GM19035 (cell line): ENCODE results near the gene ERGIC3.

Source experiments
- ATAC-seq: cut with Tn5 transposase; IDR thresholded peaks from one replicate; pipeline ENCODE4 v1.9.1; 2021; ENCODE audit not compliant: unreplicated experiment

ERGIC3 gene

GRCh38 chr20:35560541-35560940, 18.7 kb downstream of the ERGIC3 start:
- no peak for ATAC-seq

GRCh38 chr20:35561268-35561667, 19.4 kb downstream of the ERGIC3 start:
- ATAC-seq, result no peak

GRCh38 chr20:35561671-35562070, 19.8 kb downstream of the ERGIC3 start:
- no peak for ATAC-seq

GRCh38 chr20:35562541-35563110, 20.7 kb downstream of the ERGIC3 start:
- ATAC-seq, result no peak

GRCh38 chr20:35563834-35564233, 22.0 kb downstream of the ERGIC3 start:
- ATAC-seq, result no peak

GRCh38 chr20:35564905-35565304, 23.0 kb downstream of the ERGIC3 start:
- no peak for ATAC-seq

GRCh38 chr20:35568645-35569044, 26.8 kb downstream of the ERGIC3 start:
- ATAC-seq, result no peak

- ATAC-seq, result no peak
Measured at GRCh38 chr20:35571555-35571954, 29.7 kb downstream of the ERGIC3 start.

- ATAC-seq, result no peak
Measured at GRCh38 chr20:35572838-35573237, 31.0 kb downstream of the ERGIC3 start.

GRCh38 chr20:35575958-35576357, 34.1 kb downstream of the ERGIC3 start:
- no peak for ATAC-seq

GRCh38 chr20:35576816-35577215, 34.9 kb downstream of the ERGIC3 start:
- ATAC-seq, result no peak

GRCh38 chr20:35578469-35578868, 36.6 kb downstream of the ERGIC3 start:
- no peak for ATAC-seq

GRCh38 chr20:35579196-35579595, 37.3 kb downstream of the ERGIC3 start:
- no peak for ATAC-seq

- ATAC-seq, result no peak
Measured at GRCh38 chr20:35582131-35582530, 40.3 kb downstream of the ERGIC3 start.

- ATAC-seq, result no peak
Measured at GRCh38 chr20:35582741-35583404, 41.0 kb downstream of the ERGIC3 start.

GRCh38 chr20:35583636-35584560, 42.0 kb downstream of the ERGIC3 start:
- no peak for ATAC-seq

GRCh38 chr20:35586751-35587425, 45.0 kb downstream of the ERGIC3 start:
- no peak for ATAC-seq

- no peak for ATAC-seq
Measured at GRCh38 chr20:35587436-35587835, 45.6 kb downstream of the ERGIC3 start.

GRCh38 chr20:35588397-35588796, 46.5 kb downstream of the ERGIC3 start:
- no peak for ATAC-seq

GRCh38 chr20:35592339-35592974, 50.6 kb downstream of the ERGIC3 start:
- ATAC-seq, result no peak

- ATAC-seq, result no peak
Measured at GRCh38 chr20:35595456-35595855, 53.6 kb downstream of the ERGIC3 start.
